Neural progenitor cell (in vitro differentiated cells): Measurements from ENCODE around the gene ELAVL3.

Experiments
- EZH2 ChIP-seq: fragments of 200-600 bp; sonication (generic); IDR thresholded peaks from 2 replicates; pipeline ENCODE4 v1.6.1; 2017; ENCODE audit warnings: antibody characterized with exemption, mild to moderate bottlenecking, moderate library complexity
- EZH2phosphoT487 ChIP-seq: fragments of 200-600 bp; sonication (generic); IDR thresholded peaks from 2 replicates; pipeline ENCODE4 v1.6.1; 2017; ENCODE audit warnings: antibody characterized with exemption
- TF ChIP-seq, protein P1 (sequence below): fragments of 200-600 bp; sonication (generic); IDR thresholded peaks from 2 replicates; pipeline ENCODE4 v1.5.1; 2017; ENCODE audit warnings: antibody characterized with exemption, mild to moderate bottlenecking

DNA sequence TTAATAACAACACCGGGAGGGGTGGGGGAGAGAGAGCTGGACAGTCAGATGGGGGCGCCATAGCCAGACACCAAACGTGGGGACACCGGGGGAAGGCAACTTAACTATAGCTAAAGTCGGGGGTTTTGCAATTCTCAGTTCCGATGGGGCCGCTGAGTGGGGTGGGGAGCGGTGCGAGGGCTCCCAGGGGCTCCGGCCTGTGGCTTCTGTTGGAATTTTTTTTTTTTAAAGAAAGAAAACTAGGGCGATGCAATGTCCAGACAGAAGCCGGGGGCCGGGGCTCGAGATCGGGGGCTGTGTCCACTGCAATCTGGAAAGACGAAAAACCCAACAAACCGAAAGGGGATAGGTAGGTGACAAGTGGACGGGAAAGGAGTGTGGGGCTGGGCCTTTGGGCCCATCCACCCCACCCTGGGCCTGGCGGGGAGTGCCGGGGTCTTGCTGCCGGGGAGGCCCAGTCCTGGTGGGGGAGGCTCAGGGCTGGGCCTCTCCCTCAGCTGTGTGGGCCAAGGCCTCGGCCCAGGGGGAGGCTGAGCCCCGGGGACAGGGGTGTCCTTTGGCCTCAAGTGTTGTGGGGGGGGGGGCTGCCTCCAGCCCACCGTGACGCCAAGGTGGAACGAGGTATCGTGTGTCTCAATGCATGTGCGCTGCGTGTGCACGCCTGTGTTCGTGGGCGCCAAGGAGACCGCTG lies 28.1 kb downstream of the ELAVL3 start:
- TF ChIP-seq, protein P1, sequence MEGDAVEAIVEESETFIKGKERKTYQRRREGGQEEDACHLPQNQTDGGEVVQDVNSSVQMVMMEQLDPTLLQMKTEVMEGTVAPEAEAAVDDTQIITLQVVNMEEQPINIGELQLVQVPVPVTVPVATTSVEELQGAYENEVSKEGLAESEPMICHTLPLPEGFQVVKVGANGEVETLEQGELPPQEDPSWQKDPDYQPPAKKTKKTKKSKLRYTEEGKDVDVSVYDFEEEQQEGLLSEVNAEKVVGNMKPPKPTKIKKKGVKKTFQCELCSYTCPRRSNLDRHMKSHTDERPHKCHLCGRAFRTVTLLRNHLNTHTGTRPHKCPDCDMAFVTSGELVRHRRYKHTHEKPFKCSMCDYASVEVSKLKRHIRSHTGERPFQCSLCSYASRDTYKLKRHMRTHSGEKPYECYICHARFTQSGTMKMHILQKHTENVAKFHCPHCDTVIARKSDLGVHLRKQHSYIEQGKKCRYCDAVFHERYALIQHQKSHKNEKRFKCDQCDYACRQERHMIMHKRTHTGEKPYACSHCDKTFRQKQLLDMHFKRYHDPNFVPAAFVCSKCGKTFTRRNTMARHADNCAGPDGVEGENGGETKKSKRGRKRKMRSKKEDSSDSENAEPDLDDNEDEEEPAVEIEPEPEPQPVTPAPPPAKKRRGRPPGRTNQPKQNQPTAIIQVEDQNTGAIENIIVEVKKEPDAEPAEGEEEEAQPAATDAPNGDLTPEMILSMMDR, result peak; percentile 44
- TF ChIP-seq EZH2 (no peak), EZH2phosphoT487 (no peak)
